A549 (cell line): Measurements from ENCODE around the gene BLTP3B. TPM values are rescaled to one million over a fixed set of nuclear protein-coding genes. Genes with fewer than 3 reads are reported as not detected.
A peak's percentile ranks its signal among the peaks of the same experiment; 100 is the strongest.

Source experiments
- ATAC-seq, 2 experiments: fragments of 200-7000 bp in 1 of 2; fragments of >200 bp in 1 of 2; cut with Nextera tagmentation in 1 of 2; cut with Tn5 transposase in 1 of 2; 3 replicates each; pipeline versions ENCODE4 v1.8.0 to v1.9.1; 2018 to 2020; ENCODE audit warnings: mild to moderate bottlenecking in 1 of 2, moderate library complexity in 1 of 2
- CTCF ChIA-PET: fragments of 300-600 bp; sonication (Branson Sonifier 250); formaldehyde crosslinking; extraction: SDS; loops from one replicate; lab custom pipeline; 2021; ENCODE audit warnings: antibody characterized with exemption, inconsistent platforms; lab: Yijun Ruan, JAX
- POLR2A ChIA-PET: fragments of 350-600 bp; formaldehyde crosslinking; extraction: SDS; loops from one replicate; lab custom pipeline; 2021; ENCODE audit warnings: antibody characterized with exemption, inconsistent platforms; lab: Yijun Ruan, JAX
- DNase-seq, 2 experiments: peaks; one replicate each; pipeline versions ENCODE4 v3.0.0 to v3.0.0-alpha.2; 2011 to 2016; ENCODE audit warnings: low read depth in 1 of 2, low spot score in 1 of 2
- FAIRE-seq: peaks from 2 replicates; lab custom pipeline; 2011; peaks lifted over from hg19 to GRCh38; lab: Jason Lieb, UNC
- H3K27ac ChIP-seq, 2 experiments: fragments of >200 bp; sonication (Bioruptor Twin); formaldehyde crosslinking; 3 replicates each; pipeline ENCODE4 v1.5.1; 2016 to 2017
- H3K4me1 ChIP-seq: fragments of >200 bp; sonication (Bioruptor Twin); formaldehyde crosslinking; 3 replicates; pipeline ENCODE4 v1.6.1; 2016
- H3K4me2 ChIP-seq: fragments of >200 bp; sonication (Bioruptor Twin); formaldehyde crosslinking; 3 replicates; pipeline ENCODE4 v1.6.1; 2016
- H3K4me3 ChIP-seq: fragments of >200 bp; sonication (Bioruptor Twin); formaldehyde crosslinking; 3 replicates; pipeline ENCODE4 v1.5.1; 2016
- H3K9me3 ChIP-seq: fragments of >200 bp; sonication (Bioruptor Twin); formaldehyde crosslinking; 3 replicates; pipeline ENCODE4 v1.6.1; 2016
- CEBPB ChIP-seq, 2 experiments: fragments of >200 bp in 1 of 2; sonication (Bioruptor Twin) in 1 of 2; formaldehyde crosslinking in 1 of 2; IDR thresholded peaks; 2 replicates each; pipeline ENCODE4 v1.6.1; 2012 to 2016
- CHD2 ChIP-seq: fragments of 150-350 bp; IDR thresholded peaks from 2 replicates; pipeline ENCODE4 v1.6.1; 2014; ENCODE audit warnings: low read length; ENCODE audit not compliant: partially characterized antibody
- EP300 ChIP-seq, 2 experiments: fragments of >200 bp; sonication (Bioruptor Twin); formaldehyde crosslinking; IDR thresholded peaks; 2 replicates in 1 of 2; 3 replicates in 1 of 2; pipeline ENCODE4 v1.6.1; 2016 to 2017
- FOSL2 ChIP-seq, 2 experiments: fragments of 450-650 bp in 1 of 2; fragments of >200 bp in 1 of 2; sonication (Bioruptor Twin) in 1 of 2; formaldehyde crosslinking; IDR thresholded peaks; 2 replicates each; pipeline versions ENCODE4 v1.5.0 to v1.6.1; 2016 to 2020; ENCODE audit warnings: mild to moderate bottlenecking in 1 of 2, moderate library complexity in 1 of 2
- HEYL ChIP-seq: fragments of 250-450 bp; sonication (Bioruptor Pico); IDR thresholded peaks from 2 replicates; pipeline ENCODE4 v1.8.0; 2021; ENCODE audit warnings: mild to moderate bottlenecking, moderate library complexity
- JUN ChIP-seq, 2 experiments: fragments of >200 bp; sonication (Bioruptor Twin); formaldehyde crosslinking; IDR thresholded peaks; 2 replicates in 1 of 2; 3 replicates in 1 of 2; pipeline ENCODE4 v1.6.1; 2016 to 2017
- JUNB ChIP-seq: fragments of >200 bp; sonication (Bioruptor Twin); formaldehyde crosslinking; IDR thresholded peaks from 2 replicates; pipeline ENCODE4 v1.6.1; 2016
- MAFK ChIP-seq: fragments of 450-650 bp; IDR thresholded peaks from 2 replicates; pipeline ENCODE4 v1.6.1; 2014; ENCODE audit not compliant: partially characterized antibody
- NR3C1 ChIP-seq: fragments of >200 bp; sonication (Bioruptor Twin); formaldehyde crosslinking; IDR thresholded peaks from 3 replicates; pipeline ENCODE4 v1.6.1; 2017
- PHF8 ChIP-seq: fragments of 200-600 bp; sonication (generic); IDR thresholded peaks from 2 replicates; pipeline ENCODE4 v1.6.1; 2016; ENCODE audit warnings: low read depth, mild to moderate bottlenecking, antibody characterized with exemption, moderate library complexity, borderline replicate concordance
- POLR2A ChIP-seq: IDR thresholded peaks from 2 replicates; pipeline ENCODE4 v1.6.1; 2012; ENCODE audit warnings: mild to moderate bottlenecking, low read length
- RFX5 ChIP-seq: fragments of 450-650 bp; IDR thresholded peaks from 2 replicates; pipeline ENCODE4 v1.7.1; 2014; ENCODE audit warnings: antibody characterized with exemption, mild to moderate bottlenecking, moderate library complexity
- TP53 ChIP-seq: fragments of 250-450 bp; sonication (Bioruptor Pico); IDR thresholded peaks from 2 replicates; pipeline ENCODE4 v1.5.0; 2021; ENCODE audit warnings: mild to moderate bottlenecking, moderate library complexity
- WGBS: methylation state at CpG from one replicate; pipeline ENCODE4 v1.1.6; 2017; ENCODE audit errors: missing lambda C conversion rate; 5-methylcytosine and 5-hydroxymethylcytosine counted together
- polyA plus RNA-seq, 4 experiments: library from polyadenylated mRNA; depleted of rRNA in 3 of 4; stranded (reverse); fragments of >200 nt; fragmentation: RNase III in 1 of 4; extraction: RNeasy Plus Mini Kit Qiagen cat#74134 plus additional on column Dnase treatment in 1 of 4; gene quantifications; 2 replicates in 3 of 4; 3 replicates in 1 of 4; pipeline ENCODE4 v1.2.3, GENCODE V29; 2011 to 2017
- TF ChIP-seq, protein P1 (sequence below): fragments of >200 bp; sonication (Bioruptor Twin); formaldehyde crosslinking; IDR thresholded peaks from 3 replicates; pipeline ENCODE4 v1.6.1; 2016
- TF ChIP-seq, protein P2 (sequence below): IDR thresholded peaks from 2 replicates; pipeline ENCODE4 v1.6.1; 2012
- TF ChIP-seq, protein P3 (sequence below): IDR thresholded peaks from 2 replicates; pipeline ENCODE4 v1.6.1; 2012
- TF ChIP-seq, protein P4 (sequence below): IDR thresholded peaks from 2 replicates; pipeline ENCODE4 v1.6.1; 2012; ENCODE audit warnings: low read depth, borderline replicate concordance

Gene BLTP3B
- polyA plus RNA-seq, 2 of the 4 experiments (the other 2 are of a cell fraction): 11.2 to 38.8 TPM

DNA sequence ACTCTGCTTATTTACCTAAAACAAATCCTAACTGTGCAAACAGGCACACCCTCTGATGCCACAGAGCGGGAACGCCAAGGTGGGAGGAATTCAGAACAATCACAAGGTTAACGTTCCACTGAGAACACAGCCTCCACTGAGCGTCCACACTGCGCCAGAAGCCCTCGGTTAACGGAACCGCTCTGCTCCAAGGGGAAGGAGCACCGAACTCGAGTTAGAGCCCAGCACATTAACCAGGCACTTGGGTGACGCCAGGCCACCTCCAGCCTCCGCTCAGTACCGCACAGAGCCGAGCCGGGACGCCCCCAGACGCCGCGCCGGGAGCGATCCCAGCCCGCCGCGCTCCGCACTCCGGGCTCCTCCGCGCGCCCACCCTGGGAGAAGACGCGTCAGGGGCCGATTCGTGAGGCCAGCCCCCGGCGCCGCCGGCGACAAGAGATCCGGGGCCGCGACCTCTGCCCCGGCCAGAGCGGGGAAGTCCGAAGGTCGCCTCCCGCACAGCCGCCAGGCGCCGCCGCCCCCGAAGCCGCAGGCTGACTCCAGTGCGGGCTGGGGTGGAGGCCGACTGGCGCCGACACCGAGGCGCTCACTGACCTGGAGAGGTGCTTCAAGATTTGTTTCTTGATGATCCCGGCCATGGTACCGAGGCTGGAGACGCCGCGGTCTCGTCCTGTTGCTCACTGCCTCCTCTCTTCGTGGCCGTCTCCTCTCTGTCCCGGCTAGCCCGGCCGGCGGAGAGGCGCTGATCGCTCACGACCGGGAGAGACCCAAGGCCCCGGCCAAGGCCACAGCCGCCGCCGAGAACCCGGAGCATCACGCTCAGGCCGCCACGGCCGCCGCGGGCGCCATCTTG lies 450 bp downstream of the BLTP3B start:
- WGBS: 1% methylated on average over 37 of the region's 86 CpGs
- peak in 1 of 2 experiments; percentile 77 for DNase-seq
- Histone ChIP-seq H3K4me2 (peak overlapping the region; percentile 77), H3K9me3 (no peaks in the 10 kb centered on the region), H3K4me1 (peaks cover 36% of the 10 kb centered on the region), H3K27ac (peak overlapping the region; percentile 98 to 100), H3K4me3 (peak overlapping the region; percentile 96)
- TF ChIP-seq, protein P1, sequence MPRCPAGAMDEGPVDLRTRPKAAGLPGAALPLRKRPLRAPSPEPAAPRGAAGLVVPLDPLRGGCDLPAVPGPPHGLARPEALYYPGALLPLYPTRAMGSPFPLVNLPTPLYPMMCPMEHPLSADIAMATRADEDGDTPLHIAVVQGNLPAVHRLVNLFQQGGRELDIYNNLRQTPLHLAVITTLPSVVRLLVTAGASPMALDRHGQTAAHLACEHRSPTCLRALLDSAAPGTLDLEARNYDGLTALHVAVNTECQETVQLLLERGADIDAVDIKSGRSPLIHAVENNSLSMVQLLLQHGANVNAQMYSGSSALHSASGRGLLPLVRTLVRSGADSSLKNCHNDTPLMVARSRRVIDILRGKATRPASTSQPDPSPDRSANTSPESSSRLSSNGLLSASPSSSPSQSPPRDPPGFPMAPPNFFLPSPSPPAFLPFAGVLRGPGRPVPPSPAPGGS: 0 out of 3 replicates have a peak, but pooled peaks have one; percentile 22
- TF ChIP-seq, protein P2, sequence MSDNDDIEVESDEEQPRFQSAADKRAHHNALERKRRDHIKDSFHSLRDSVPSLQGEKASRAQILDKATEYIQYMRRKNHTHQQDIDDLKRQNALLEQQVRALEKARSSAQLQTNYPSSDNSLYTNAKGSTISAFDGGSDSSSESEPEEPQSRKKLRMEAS: peak; percentile 64
- TF ChIP-seq JUNB (peak; percentile 6; the same call in 1 of the 2 replicates), PHF8 (peak; percentile 94), JUN (IDR thresholded peaks at IDR 0.05) (peak in 1 of 2 experiments; percentile 84; a peak in 2 of 5 replicates), NR3C1 (no peak), POLR2A (peak; percentile 91), RFX5 (no peak)
- TF ChIP-seq, protein P3, sequence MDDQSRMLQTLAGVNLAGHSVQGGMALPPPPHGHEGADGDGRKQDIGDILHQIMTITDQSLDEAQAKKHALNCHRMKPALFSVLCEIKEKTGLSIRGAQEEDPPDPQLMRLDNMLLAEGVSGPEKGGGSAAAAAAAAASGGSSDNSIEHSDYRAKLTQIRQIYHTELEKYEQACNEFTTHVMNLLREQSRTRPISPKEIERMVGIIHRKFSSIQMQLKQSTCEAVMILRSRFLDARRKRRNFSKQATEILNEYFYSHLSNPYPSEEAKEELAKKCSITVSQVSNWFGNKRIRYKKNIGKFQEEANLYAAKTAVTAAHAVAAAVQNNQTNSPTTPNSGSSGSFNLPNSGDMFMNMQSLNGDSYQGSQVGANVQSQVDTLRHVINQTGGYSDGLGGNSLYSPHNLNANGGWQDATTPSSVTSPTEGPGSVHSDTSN: 0 out of 2 replicates have a peak, but pooled peaks have one; percentile 7
- TF ChIP-seq, protein P4, sequence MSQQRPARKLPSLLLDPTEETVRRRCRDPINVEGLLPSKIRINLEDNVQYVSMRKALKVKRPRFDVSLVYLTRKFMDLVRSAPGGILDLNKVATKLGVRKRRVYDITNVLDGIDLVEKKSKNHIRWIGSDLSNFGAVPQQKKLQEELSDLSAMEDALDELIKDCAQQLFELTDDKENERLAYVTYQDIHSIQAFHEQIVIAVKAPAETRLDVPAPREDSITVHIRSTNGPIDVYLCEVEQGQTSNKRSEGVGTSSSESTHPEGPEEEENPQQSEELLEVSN: peak; percentile 43; the same call in 1 of the 2 replicates
- FAIRE-seq: no peak
- ChIA-PET CTCF (interaction anchor here (0.6 to 3.9 kb wide), 2 partner anchors 12 to 421 kb away, joined by 3 to 15 read pairs; no protein-coding TSS in a partner anchor), POLR2A (no interaction called here)
- peak; percentile 79 to 80 for ATAC-seq

DNA sequence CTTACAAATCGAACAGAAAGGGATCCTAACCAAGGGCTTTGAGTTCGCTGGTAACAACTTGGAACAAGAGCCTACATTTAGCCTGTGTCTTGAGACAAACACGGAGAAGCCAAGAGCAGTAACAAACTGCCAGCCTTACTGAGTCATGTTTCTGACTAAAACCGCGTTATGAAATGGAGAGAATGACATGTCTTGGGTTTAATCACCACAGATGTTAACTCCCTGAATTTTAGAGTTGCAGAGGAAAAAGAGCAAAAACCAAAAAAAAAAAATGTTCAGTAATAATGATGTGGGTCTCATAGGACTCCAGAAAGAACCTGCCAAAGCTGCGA lies 1.0 kb downstream of the BLTP3B start:
- Histone ChIP-seq H3K4me3 (peak overlapping the region; percentile 96), H3K4me2 (peak overlapping the region; percentile 77), H3K27ac (peak overlapping the region; percentile 98 to 100), H3K9me3 (no peaks in the 10 kb centered on the region), H3K4me1 (peaks cover 36% of the 10 kb centered on the region)
- peak; percentile 38; the same call in 1 of the 2 replicates for TF ChIP-seq JUNB
- no peak for TF ChIP-seq FOSL2 (IDR thresholded peaks at IDR 0.05)
- TF ChIP-seq FOSL2 (CRISPR knock-in tag; IDR thresholded peaks at IDR 0.05): peak; percentile 79
- peak; percentile 7 for TF ChIP-seq MAFK
- TF ChIP-seq TP53 (CRISPR knock-in tag): no peak
- peak in 1 of 2 experiments; percentile 49; a peak in 2 of 4 replicates for TF ChIP-seq CEBPB (IDR thresholded peaks at IDR 0.05)
- ChIA-PET CTCF (interaction anchor here (0.6 kb wide), 1 partner anchor 420 kb away, joined by 3 read pairs; no protein-coding TSS in a partner anchor), POLR2A (no interaction called here)
- peak; percentile 67 to 68 for ATAC-seq
- peak; percentile 7 for FAIRE-seq
- DNase-seq: peak in 1 of 2 experiments; percentile 77
- WGBS: under 1% methylated on average over 6 of the region's 6 CpGs

DNA sequence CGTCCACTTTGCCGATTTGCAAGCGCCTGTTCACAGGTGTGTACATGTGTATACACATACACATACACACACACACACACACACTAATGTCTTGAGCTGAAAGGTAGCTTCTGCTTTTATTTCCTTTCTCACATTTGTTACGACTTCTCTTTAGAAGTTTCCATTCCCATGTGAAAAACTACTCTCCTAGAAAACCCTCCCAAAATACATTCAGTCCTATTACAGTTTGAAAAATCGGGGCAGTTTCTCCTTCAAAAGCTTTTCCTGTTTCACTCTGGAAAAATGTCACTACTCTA lies 3.9 kb downstream of the BLTP3B start:
- no peak for TF ChIP-seq PHF8
- no peak for TF ChIP-seq EP300 (IDR thresholded peaks at IDR 0.05)
- TF ChIP-seq HEYL (CRISPR knock-in tag): no peak
- TF ChIP-seq CHD2: no peak
- H3K9me3 ChIP-seq: no peaks in the 10 kb centered on the region
- WGBS: 70% methylated on average over 5 of the region's 5 CpGs
- peaks cover 36% of the 10 kb centered on the region for H3K4me1 ChIP-seq
- DNase-seq (no peak), ATAC-seq (no peak), FAIRE-seq (no peak)
- peak overlapping the region; percentile 30; the same call in 2 of the 3 replicates for H3K4me2 ChIP-seq
- no peak overlapping the region for H3K4me3 ChIP-seq
- CTCF ChIA-PET: interaction anchor here (1.0 to 2.2 kb wide), 7 partner anchors 10 to 103 kb away, joined by 3 to 15 read pairs (median 4); no protein-coding TSS in a partner anchor
- POLR2A ChIA-PET: interaction anchor here (1.0 kb wide), 1 partner anchor 228 kb away, joined by 3 read pairs; no protein-coding TSS in a partner anchor
- H3K27ac ChIP-seq: no peak overlapping the region
